Activated naive CD4-positive, alpha-beta T cell treated with anti-CD3 and anti-CD28 coated beads, Interleukin-2, amount 10 ng/mL, durations not matched to agents 7 days and 5 days (primary cell): Measurements from ENCODE around the gene ALDOC.

Experiments used
- CTCF ChIA-PET: fragments of 350-600 bp; sonication (Branson Sonifier 250); formaldehyde crosslinking; loops from one replicate; lab custom pipeline; 2021; ENCODE audit warnings: antibody characterized with exemption; lab: Charles Lee
- DNase-seq: peaks from one replicate; pipeline ENCODE4 v3.0.0-alpha.2; 2020
- H3K27ac Mint-ChIP-seq: one replicate; pipeline ENCODE4 v1.8.0; 2021; ENCODE audit warnings: mild to moderate bottlenecking, moderate library complexity, mixed read lengths
- H3K27me3 Mint-ChIP-seq: one replicate; pipeline ENCODE4 v1.8.0; 2021; ENCODE audit warnings: mild to moderate bottlenecking, mixed read lengths
- H3K36me3 Mint-ChIP-seq: one replicate; pipeline ENCODE4 v1.8.0; 2021; ENCODE audit warnings: mixed read lengths
- H3K4me1 Mint-ChIP-seq: one replicate; pipeline ENCODE4 v1.8.0; 2021; ENCODE audit warnings: mixed read lengths
- H3K4me3 Mint-ChIP-seq: one replicate; pipeline ENCODE4 v1.8.0; 2021; ENCODE audit warnings: mild to moderate bottlenecking, moderate library complexity, mixed read lengths
- H3K9me3 Mint-ChIP-seq: one replicate; pipeline ENCODE4 v1.8.0; 2021; ENCODE audit warnings: mixed read lengths

ALDOC gene

DNA sequence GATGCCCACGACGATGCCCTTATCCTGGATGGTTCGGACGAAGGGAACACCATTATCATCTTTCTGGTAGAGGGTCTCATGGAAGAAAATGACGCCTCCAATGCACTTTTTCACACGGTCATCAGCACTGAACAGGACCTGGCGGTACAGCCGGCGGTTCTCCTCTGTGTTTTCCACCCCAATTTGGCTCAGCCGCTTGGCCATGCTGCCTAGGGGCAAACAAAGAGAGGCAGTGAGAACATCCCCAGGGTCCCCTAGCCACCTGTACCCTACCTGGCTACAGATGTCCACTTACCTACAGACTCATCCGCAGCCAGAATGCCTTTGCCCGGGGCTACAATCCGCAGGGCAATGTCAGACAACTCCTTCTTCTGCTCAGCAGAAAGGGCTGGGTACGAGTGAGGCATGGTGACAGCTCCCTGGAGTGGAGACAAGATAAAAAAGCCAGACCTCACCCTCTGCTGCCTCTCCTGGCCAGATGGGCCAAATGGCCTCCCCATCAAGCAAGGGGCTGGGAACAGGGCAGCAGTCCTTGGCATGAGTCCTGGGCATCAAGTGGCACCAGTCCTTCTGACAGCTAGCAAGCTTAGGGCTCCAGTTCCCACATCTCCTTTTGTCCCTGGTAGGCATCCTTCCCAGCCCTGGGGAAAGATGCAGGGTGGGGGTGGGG lies 1.4 kb downstream of the ALDOC start:
- Mint-ChIP-seq H3K27ac (no peak overlapping the region), H3K27me3 (no peaks in the 10 kb centered on the region), H3K4me1 (peaks cover 58% of the 10 kb centered on the region), H3K4me3 (peak overlapping the region; percentile 85), H3K36me3 (peaks cover 51% of the 10 kb centered on the region), H3K9me3 (no peaks in the 10 kb centered on the region)
- no peak for DNase-seq
- CTCF ChIA-PET: interaction anchor here (0.8 to 4.0 kb wide), 5 partner anchors 17 to 38 kb away, joined by 3 to 24 read pairs (median 5); no protein-coding TSS in a partner anchor

- no peaks in the 10 kb centered on the region for H3K27me3 Mint-ChIP-seq
- peaks cover 59% of the 10 kb centered on the region for H3K4me1 Mint-ChIP-seq
- H3K27ac Mint-ChIP-seq: no peak overlapping the region
- H3K4me3 Mint-ChIP-seq: peak overlapping the region; percentile 31
- peak; percentile 48 for DNase-seq
- H3K36me3 Mint-ChIP-seq: peaks cover 53% of the 10 kb centered on the region
- H3K9me3 Mint-ChIP-seq: no peaks in the 10 kb centered on the region
- CTCF ChIA-PET: interaction anchor here (1.9 to 4.0 kb wide), 3 partner anchors 17 to 39 kb away, joined by 5 to 24 read pairs (median 5); no protein-coding TSS in a partner anchor
Measured at GRCh38 chr17:28574526-28574925, 2.2 kb downstream of the ALDOC start.

DNA sequence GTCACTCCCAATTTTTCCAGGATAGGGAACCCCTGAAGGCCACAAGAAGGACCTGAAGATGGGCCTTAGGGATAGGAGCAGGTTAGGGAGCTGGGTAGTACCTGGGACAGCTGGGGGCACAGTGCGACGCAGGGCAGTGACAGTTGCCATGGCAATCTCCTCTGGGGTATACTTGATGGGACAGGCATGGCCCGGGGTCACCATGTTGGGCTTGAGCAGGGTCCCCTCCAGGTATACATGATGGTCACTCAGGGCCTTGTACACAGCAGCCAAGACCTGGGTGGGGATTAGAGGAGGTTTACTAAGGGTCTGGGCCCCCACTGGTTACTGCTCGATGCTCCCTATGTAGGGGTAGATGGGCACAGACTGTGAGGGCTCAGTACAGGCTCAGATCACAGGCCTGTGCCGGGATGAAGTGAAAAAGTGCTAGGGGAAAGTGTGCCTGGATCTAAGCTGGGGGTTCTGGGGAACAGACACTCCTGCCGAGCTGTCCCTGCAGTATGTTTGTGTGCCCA lies 2.7 kb downstream of the ALDOC start:
- Mint-ChIP-seq H3K27me3 (no peaks in the 10 kb centered on the region), H3K4me1 (peaks cover 63% of the 10 kb centered on the region), H3K27ac (no peak overlapping the region), H3K36me3 (peaks cover 50% of the 10 kb centered on the region), H3K4me3 (no peak overlapping the region), H3K9me3 (no peaks in the 10 kb centered on the region)
- no peak for DNase-seq
- CTCF ChIA-PET: interaction anchor here (1.9 to 4.0 kb wide), 2 partner anchors 16 to 25 kb away, joined by 5 to 24 read pairs; no protein-coding TSS in a partner anchor

DNA sequence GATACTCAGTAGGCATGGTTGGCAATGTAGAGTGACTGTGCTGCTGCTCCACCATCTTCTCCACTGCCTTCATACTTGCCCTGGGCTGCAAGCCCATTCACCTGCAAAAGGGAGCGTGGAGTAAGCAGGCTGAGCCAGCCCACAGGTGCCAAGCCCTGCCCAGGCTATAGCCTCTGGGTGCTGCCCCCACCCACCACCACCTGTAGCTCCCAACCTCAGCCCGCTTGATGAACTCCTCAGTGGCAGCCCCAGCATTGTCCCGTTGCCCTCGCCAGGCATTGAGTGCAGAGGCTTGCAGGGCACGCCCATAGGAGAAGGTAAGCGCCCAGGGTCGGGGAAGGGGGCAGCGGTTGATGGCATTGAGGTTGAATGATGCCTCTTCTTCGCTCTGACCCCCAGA lies 3.2 kb downstream of the ALDOC start:
- no peaks in the 10 kb centered on the region for H3K27me3 Mint-ChIP-seq
- CTCF ChIA-PET: interaction anchor here (0.8 to 1.9 kb wide), 2 partner anchors 15 to 25 kb away, joined by 3 to 5 read pairs; no protein-coding TSS in a partner anchor
- no peaks in the 10 kb centered on the region for H3K9me3 Mint-ChIP-seq
- H3K36me3 Mint-ChIP-seq: peaks cover 50% of the 10 kb centered on the region
- DNase-seq: no peak
- H3K27ac Mint-ChIP-seq: no peak overlapping the region
- peaks cover 66% of the 10 kb centered on the region for H3K4me1 Mint-ChIP-seq
- no peak overlapping the region for H3K4me3 Mint-ChIP-seq

DNA sequence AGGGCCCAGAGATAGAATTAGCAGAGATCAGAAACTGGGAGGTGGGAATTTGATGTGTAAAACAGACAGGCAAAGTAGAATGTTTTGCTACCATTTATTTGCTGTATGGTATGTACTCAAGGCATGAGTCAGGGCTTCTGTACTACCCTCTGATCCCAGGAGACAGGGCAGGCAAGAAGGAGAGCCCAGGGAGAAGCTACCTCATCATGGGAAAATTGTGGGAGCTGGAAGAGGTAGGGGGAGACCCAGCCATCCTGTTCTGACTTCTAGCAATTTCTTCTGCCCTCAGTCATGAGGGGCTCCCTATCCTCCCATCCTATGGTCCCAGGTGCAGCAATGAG lies 3.7 kb downstream of the ALDOC start:
- peaks cover 70% of the 10 kb centered on the region for H3K4me1 Mint-ChIP-seq
- CTCF ChIA-PET: interaction anchor here (0.8 kb wide), 2 partner anchors 25 to 26 kb away, joined by 3 read pairs; no protein-coding TSS in a partner anchor
- peaks cover 52% of the 10 kb centered on the region for H3K36me3 Mint-ChIP-seq

DNA sequence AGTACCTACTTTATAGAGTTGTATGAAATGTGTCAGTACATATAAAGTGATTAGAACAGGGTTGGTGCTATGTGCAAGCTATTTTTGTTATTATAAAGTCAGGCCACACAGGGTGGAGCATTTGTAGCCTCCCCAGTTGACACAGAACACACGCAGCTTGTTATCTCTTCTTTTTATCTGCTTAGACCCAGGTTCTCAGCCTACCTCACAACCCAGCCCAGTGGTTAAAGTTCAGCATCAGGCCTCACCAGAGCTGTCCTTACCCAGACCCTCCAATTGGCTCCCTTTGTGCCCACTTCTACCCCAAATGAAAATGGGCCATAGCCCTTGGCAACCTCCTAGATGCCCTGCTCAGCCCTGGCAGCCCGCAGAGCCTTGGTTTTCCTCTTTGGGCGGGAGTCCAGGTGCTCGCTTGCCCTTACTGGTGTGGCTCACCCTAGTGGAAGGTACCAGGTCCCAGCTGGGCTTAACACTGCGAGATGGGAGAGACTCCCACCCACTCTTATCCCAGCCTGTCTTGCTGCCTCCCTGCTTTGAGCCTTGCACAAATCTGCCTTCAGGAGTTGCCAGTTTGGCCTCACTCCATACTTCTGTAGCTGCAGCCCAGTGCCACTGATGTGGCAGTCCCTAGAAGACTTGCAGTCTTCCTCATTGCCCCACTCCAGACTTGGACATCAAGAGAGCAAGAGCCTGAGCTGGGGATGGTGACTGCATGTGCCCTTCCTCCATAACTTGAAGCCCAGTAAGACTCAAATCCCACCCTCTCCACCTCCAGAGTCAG lies 4.2 kb downstream of the ALDOC start:
- CTCF ChIA-PET: interaction anchor here (0.8 to 2.9 kb wide), 3 partner anchors 24 to 78 kb away, joined by 3 to 23 read pairs (median 4); no protein-coding TSS in a partner anchor
- Mint-ChIP-seq H3K36me3 (peaks cover 51% of the 10 kb centered on the region), H3K9me3 (no peaks in the 10 kb centered on the region), H3K4me3 (peak overlapping the region; percentile 97), H3K4me1 (peaks cover 75% of the 10 kb centered on the region), H3K27ac (peak overlapping the region; percentile 95), H3K27me3 (no peaks in the 10 kb centered on the region)
- DNase-seq: no peak

More for the DNA sequence above, 3.7 kb downstream of the ALDOC start:
- H3K4me3 Mint-ChIP-seq: peak overlapping the region; percentile 97
- no peaks in the 10 kb centered on the region for H3K27me3 Mint-ChIP-seq
- H3K9me3 Mint-ChIP-seq: no peaks in the 10 kb centered on the region
- H3K27ac Mint-ChIP-seq: no peak overlapping the region
- DNase-seq: no peak

GRCh38 chr17:28571361-28572122 lies 5.2 kb downstream of the ALDOC start, which contains the start of gene PIGS:
TSS of gene PIGS (minus strand) at chr17:28571524. CDS start at chr17:28571496, 28 bp downstream.
- peaks cover 49% of the 10 kb centered on the region for H3K36me3 Mint-ChIP-seq
- H3K4me3 Mint-ChIP-seq: peak within 1 kb of the TSS; percentile 97
- peak; percentile 97 for DNase-seq
- H3K9me3 Mint-ChIP-seq: no peaks in the 10 kb centered on the region
- no peaks in the 10 kb centered on the region for H3K27me3 Mint-ChIP-seq
- CTCF ChIA-PET: interaction anchor here (0.7 to 2.9 kb wide), 5 partner anchors 9 to 77 kb away, joined by 3 to 23 read pairs (median 3); partner anchors contain the start of gene BLTP2
- H3K27ac Mint-ChIP-seq: peak within 1 kb of the TSS; percentile 95
- peaks cover 74% of the 10 kb centered on the region for H3K4me1 Mint-ChIP-seq

DNA sequence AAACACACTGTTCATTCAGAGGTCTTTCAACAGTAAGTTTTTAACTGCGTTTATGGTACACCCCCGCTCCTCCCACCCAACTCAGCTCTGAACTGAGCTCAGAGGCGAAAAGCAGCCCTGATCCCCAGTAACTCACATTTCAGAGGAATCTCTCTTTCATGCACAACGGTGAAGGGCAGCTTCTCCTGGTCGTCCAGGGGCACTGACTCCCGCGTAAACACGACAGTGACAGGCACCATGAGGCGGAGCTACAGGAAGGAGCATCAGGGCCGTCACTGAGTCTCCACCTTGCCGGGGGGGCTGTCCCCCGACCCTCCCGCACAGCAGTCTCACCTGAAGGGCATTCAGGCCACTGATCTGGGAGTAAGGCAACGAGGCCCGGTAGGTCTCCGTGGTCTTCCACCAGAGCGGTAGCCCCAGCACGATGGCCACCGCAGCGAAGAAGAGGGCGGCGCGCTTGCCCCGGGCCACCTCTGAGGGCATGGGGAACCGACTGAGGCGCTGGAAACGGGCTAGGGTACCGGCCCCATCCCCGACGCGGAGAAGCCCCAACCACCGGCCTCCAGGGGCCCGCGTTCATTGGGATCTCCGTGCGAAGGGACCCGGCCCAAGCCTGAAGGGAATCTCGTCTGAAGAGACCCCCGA lies 5.9 kb downstream of the ALDOC start:
- H3K4me3 Mint-ChIP-seq: peak overlapping the region; percentile 97
- peaks cover 68% of the 10 kb centered on the region for H3K4me1 Mint-ChIP-seq
- CTCF ChIA-PET: interaction anchor here (0.7 to 2.9 kb wide), 5 partner anchors 9 to 74 kb away, joined by 3 to 23 read pairs (median 3); partner anchors contain the start of gene BLTP2
- H3K27ac Mint-ChIP-seq: peak overlapping the region; percentile 95
- H3K27me3 Mint-ChIP-seq: no peaks in the 10 kb centered on the region
- no peaks in the 10 kb centered on the region for H3K9me3 Mint-ChIP-seq
- H3K36me3 Mint-ChIP-seq: peaks cover 48% of the 10 kb centered on the region
- DNase-seq: peak; percentile 72

DNA sequence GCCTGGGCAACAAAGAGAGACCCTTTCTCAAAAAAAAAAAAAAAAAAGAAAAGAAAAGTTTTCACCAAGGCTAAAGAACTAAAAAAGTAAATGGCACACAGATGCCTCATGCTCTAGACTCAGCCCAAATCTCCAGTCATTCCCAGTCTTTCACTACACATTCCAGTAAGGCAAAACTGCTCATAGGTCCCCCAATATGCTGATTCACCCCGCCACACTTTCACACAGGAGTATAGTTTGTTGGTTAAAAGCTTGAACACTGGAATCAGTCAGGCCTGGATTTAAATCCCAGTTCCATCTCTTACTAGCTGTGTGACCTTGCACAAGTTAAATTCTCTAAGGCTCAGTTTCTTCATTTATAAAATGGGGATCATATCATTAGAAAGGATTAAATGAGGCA lies 7.2 kb downstream of the ALDOC start:
- H3K4me3 Mint-ChIP-seq: peak overlapping the region; percentile 97
- CTCF ChIA-PET: interaction anchor here (2.9 kb wide), 1 partner anchor 21 kb away, joined by 23 read pairs; no protein-coding TSS in a partner anchor
- no peaks in the 10 kb centered on the region for H3K27me3 Mint-ChIP-seq
- H3K4me1 Mint-ChIP-seq: peaks cover 62% of the 10 kb centered on the region
- H3K36me3 Mint-ChIP-seq: peaks cover 47% of the 10 kb centered on the region
- DNase-seq: no peak
- no peaks in the 10 kb centered on the region for H3K9me3 Mint-ChIP-seq
- peak overlapping the region; percentile 67 for H3K27ac Mint-ChIP-seq

- Mint-ChIP-seq H3K36me3 (peaks cover 40% of the 10 kb centered on the region), H3K4me3 (no peak overlapping the region), H3K27ac (no peak overlapping the region), H3K4me1 (peaks cover 51% of the 10 kb centered on the region), H3K27me3 (no peaks in the 10 kb centered on the region), H3K9me3 (no peaks in the 10 kb centered on the region)
- DNase-seq: no peak
- CTCF ChIA-PET: interaction anchor here (0.8 kb wide), 1 partner anchor 18 kb away, joined by 3 read pairs; no protein-coding TSS in a partner anchor
Measured at GRCh38 chr17:28567604-28568003, 9.1 kb downstream of the ALDOC start.

DNA sequence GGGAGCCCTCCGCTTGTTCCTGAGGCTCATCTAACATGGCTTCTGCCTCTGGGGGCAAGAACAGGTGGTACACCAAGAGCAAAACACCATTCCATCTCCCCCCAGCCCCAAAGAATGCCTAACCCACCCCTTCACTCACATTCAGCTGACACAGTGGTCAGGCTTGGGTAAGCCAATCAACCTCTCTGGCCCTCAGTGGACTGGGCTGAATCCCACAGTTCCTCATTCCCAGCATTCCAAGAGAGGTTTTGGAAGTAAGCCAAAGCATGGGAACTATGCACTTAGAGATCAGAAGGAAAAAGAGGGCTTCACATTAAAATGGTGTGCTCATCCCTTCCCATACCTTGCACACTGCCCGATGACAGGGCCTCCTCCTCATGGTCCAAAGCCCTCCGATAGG lies 13.2 kb downstream of the ALDOC start:
- no peaks in the 10 kb centered on the region for H3K9me3 Mint-ChIP-seq
- no peak overlapping the region for H3K27ac Mint-ChIP-seq
- H3K4me3 Mint-ChIP-seq: no peak overlapping the region
- H3K4me1 Mint-ChIP-seq: peaks cover 18% of the 10 kb centered on the region
- H3K36me3 Mint-ChIP-seq: peaks cover 46% of the 10 kb centered on the region
- no peak for DNase-seq
- no peaks in the 10 kb centered on the region for H3K27me3 Mint-ChIP-seq
- CTCF ChIA-PET: no interaction called here

- Mint-ChIP-seq H3K4me1 (peaks cover 27% of the 10 kb centered on the region), H3K4me3 (no peak overlapping the region), H3K9me3 (no peaks in the 10 kb centered on the region), H3K27me3 (no peaks in the 10 kb centered on the region), H3K36me3 (peaks cover 61% of the 10 kb centered on the region), H3K27ac (peak overlapping the region; percentile 34)
- no peak for DNase-seq
- CTCF ChIA-PET: no interaction called here
Measured at GRCh38 chr17:28555022-28555421, 21.7 kb downstream of the ALDOC start.

DNA sequence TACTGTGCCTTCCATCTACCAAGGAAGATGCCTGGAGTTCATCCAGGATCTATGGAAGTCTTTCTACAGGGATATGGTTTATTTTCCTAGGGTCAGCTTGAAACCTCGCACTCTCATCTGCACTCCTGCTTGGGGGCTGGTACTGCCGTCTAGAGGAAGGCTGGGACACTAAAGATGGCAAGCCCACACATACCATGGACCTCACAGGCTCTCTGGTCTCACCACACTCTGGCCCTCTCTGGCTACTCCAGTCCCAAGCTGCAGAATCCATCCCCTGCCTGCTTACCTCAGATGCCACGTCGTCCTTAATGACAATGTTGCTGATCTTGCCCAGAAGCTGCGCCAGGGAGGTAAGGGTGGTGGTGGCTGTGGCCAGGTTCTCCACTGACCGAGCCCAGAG lies 22.1 kb downstream of the ALDOC start:
- H3K4me1 Mint-ChIP-seq: peaks cover 31% of the 10 kb centered on the region
- no peaks in the 10 kb centered on the region for H3K27me3 Mint-ChIP-seq
- no peak overlapping the region for H3K4me3 Mint-ChIP-seq
- DNase-seq: no peak
- H3K9me3 Mint-ChIP-seq: no peaks in the 10 kb centered on the region
- peak overlapping the region; percentile 34 for H3K27ac Mint-ChIP-seq
- CTCF ChIA-PET: no interaction called here
- peaks cover 56% of the 10 kb centered on the region for H3K36me3 Mint-ChIP-seq
